DMS153 treated with DMSO at 0.1 percent for 48 hours (cell line): ENCODE results near the gene ASIC3.
"Not testable (repeated sequence)": the region's sequence is repeated elsewhere in the genome, so short reads cannot be mapped to it uniquely, and the experiment has no call there.

Experiments used
- DNase-seq: peaks from one replicate; lab custom pipeline; 2025; ENCODE audit not compliant: unreplicated experiment; lab: John Stamatoyannopoulos, UW

ASIC3 gene

GRCh38 chr7:151032936-151033863 lies 15.1 kb upstream of the ASIC3 start:
- no peak for DNase-seq

DNA sequence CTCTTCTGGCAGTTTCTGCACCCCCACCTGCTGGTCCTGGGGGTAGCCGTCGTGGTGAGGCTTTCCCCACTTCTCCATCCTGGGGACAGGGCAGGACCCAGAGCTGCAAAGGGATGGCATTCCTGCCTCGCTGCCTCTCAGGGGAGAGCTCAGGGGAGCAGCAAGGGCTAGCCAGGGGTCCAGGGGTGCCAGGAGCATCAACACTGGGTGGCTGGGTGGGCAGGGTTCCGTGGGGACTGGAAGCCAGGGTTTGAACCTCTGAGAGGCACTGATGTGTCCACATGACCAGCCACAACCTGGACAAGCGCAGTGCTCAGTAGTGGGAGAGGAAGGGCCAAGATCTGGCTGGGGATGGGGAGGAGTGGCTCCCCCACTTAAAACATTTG lies 14.5 kb upstream of the ASIC3 start:
- DNase-seq: no peak

- no peak for DNase-seq
Measured at GRCh38 chr7:151034312-151035025, 13.9 kb upstream of the ASIC3 start.

DNA sequence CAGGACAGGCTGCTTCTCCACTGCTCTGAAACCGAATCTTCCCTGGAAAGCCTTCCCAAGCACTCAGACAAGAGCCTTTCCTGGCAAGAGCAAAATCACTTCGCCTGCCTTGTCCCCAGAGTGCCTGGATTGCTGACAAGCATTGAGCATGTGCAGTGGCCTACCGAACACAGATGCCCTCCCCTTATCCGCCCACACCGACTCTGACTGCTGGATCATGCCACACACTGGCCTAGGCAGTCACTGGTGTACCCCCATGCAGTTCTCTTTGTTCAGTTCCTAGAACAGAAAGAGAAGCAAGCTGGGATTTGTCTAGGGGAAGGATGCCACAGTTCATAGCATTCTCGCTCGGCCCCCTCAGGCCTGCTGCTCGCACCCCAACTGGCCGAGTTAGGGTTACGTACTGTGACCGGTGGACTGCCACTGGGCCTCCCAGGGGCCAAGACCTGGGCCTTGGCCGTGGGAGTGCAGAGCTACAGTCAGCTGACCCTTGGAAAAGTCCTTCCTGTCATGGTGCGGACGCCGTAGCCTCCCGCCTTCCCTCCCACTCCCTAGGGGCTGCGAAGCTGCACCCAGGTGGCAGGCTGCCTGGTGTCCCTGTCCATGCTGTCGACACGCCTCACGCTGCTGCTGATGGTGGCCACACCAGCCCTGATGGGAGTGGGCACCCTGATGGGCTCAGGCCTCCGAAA lies 13.2 kb upstream of the ASIC3 start:
- DNase-seq: no peak

DNA sequence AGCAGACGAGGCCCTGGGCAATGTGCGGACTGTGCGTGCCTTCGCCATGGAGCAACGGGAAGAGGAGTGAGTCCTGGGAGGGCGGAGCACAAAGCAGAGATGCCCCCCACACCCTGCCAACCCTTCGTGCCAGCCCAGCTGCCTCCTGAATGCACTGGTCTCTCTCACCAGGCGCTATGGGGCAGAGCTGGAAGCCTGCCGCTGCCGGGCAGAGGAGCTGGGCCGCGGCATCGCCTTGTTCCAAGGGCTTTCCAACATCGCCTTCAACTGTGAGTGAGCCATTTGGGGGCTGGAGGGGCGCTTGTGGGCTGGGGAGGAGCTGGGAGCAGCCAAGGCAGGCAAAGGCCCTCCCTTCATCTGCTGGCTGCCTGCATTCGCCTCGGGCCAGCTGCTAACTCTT lies 12.4 kb upstream of the ASIC3 start:
- DNase-seq: no peak

- DNase-seq: no peak
Measured at GRCh38 chr7:151038951-151039849, 9.1 kb upstream of the ASIC3 start.

- no peak for DNase-seq
Measured at GRCh38 chr7:151039850-151040548, 8.3 kb upstream of the ASIC3 start.

- no peak for DNase-seq
Measured at GRCh38 chr7:151040616-151041375, 7.5 kb upstream of the ASIC3 start.

GRCh38 chr7:151043449-151043848 lies 4.9 kb upstream of the ASIC3 start:
- DNase-seq: not testable (repeated sequence)

DNA sequence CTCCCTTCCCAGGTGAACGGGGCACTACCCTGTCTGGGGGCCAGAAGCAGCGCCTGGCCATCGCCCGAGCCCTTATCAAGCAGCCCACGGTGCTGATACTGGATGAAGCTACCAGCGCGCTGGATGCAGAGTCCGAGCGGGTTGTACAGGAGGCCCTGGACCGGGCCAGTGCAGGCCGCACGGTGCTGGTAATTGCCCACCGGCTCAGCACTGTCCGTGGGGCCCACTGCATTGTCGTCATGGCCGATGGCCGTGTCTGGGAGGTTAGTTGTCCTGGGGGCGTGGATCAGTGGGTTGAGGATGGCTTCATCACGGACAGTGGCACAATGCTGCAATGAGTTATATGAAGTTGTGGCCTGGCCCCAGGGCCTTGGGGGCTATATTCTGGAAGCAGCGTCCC lies 4.4 kb upstream of the ASIC3 start:
- no peak for DNase-seq

- no peak for DNase-seq
Measured at GRCh38 chr7:151045262-151045661, 3.1 kb upstream of the ASIC3 start.

DNA sequence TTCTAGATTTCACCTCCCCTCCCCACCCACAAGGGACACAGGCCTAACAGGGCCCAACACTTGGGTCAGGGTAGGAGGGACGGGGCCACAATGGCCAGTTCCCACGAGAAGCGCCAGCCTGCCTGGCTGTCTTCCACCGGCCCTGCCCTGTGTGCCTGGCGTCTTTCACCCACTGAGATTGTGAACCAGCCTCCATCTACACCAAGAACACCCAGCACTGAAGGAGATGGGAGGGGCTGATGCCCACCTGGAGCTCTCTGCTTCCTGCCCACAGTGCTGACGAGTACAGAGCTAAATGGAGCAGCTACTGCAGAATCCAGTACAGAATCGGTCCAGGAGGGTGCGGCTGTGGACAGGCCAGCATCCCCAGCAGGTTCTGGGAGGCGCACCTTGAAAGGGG lies 2.4 kb upstream of the ASIC3 start:
- no peak for DNase-seq

- DNase-seq: no peak
Measured at GRCh38 chr7:151046603-151047573, 1.4 kb upstream of the ASIC3 start.

DNA sequence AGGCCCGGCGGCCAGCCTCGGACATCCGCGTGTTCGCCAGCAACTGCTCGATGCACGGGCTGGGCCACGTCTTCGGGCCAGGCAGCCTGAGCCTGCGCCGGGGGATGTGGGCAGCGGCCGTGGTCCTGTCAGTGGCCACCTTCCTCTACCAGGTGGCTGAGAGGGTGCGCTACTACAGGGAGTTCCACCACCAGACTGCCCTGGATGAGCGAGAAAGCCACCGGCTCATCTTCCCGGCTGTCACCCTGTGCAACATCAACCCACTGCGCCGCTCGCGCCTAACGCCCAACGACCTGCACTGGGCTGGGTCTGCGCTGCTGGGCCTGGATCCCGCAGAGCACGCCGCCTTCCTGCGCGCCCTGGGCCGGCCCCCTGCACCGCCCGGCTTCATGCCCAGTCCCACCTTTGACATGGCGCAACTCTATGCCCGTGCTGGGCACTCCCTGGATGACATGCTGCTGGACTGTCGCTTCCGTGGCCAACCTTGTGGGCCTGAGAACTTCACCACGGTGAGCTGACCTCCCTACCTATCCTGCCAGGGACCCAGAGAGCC lies 656 bp downstream of the ASIC3 start:
- no peak for DNase-seq

GRCh38 chr7:151051108-151051507 lies 2.8 kb downstream of the ASIC3 start:
- DNase-seq: no peak

DNA sequence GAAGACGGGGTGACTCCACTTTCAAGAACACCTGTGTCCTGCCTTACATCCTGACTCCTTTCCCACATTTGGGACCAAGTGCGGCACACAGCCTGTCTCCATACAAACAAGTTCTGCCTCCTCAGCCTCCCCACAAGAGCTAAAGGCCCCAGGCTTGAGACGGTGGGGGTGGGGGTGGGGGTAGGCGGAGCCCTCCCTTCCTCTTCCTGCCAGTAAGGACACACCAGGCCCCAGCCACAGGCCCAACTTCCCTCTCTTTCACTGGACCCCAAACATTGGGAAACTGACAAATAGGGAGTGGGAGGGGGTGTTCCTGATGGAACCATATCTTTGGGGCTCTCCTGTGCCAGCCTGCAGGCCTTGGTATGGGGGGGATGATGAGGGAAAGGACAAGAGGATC lies 4.8 kb downstream of the ASIC3 start:
- no peak for DNase-seq

DNA sequence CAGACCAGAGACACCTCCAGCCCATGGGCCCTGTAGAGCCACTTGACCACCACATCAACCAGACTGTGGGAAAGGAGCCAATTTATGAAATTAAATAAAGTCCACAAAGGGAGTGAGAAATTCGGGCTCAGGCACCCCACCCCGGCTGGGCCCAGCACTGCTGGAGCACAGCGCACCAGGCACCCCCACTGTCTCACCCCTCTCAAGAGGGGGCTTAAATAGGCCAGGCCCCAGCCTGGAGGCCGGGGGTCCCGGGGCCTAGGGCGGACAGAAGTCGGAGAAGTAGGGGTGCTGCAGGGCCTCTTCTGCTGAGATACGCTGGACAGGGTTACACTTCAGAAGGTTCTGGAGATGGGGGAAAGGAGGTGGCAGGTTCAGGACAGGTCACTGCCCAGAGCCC lies 5.4 kb downstream of the ASIC3 start:
- no peak for DNase-seq

DNA sequence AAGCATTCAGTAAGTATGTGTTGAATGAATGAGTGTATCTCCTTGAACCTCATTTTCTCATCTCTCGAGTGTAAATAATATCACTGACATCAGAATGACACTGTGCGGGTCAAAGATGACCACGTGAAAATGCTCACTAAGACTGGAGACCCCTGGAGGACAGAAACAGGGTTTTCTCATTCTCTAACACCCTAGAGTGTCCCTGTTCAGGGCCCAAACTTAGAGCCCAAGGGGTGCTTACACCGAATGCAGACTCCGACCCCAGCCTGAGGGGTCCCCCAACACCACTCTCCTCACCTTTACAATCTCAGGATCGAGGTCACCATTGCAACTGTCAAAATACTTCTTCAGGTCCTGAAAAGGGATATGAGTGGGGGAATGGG lies 7.9 kb downstream of the ASIC3 start:
- no peak for DNase-seq
